Mucosa of descending colon (tissue), 3 donors: ENCODE results near the gene ZBTB26. TPM values are rescaled to one million over a fixed set of nuclear protein-coding genes. Genes with fewer than 3 reads are reported as not detected.

Experiments used
- ATAC-seq: fragments of 200-7000 bp; cut with Tn5 transposase; one replicate; pipeline ENCODE4 v1.9.1; 2020; ENCODE audit warnings: mild to moderate bottlenecking, moderate library complexity
- DNase-seq, 3 donors: peaks; one replicate each; pipeline ENCODE4 v3.0.0-alpha.2; 2020
- H3K36me3 ChIP-seq: fragments of 200-600 bp; one replicate; pipeline ENCODE4 v1.8.0; 2021; ENCODE audit warnings: low read depth, mild to moderate bottlenecking
- H3K4me1 ChIP-seq: fragments of 200-600 bp; one replicate; pipeline ENCODE4 v1.8.0; 2021; ENCODE audit warnings: low read depth, mild to moderate bottlenecking
- H3K4me3 ChIP-seq: fragments of 200-600 bp; one replicate; pipeline ENCODE4 v1.8.0; 2021; ENCODE audit warnings: mild to moderate bottlenecking
- H3K9me3 ChIP-seq: fragments of 200-600 bp; one replicate; pipeline ENCODE4 v1.8.0; 2021; ENCODE audit warnings: mild to moderate bottlenecking
- CTCF ChIP-seq: fragments of 200-600 bp; IDR thresholded peaks from one replicate; pipeline ENCODE4 v1.8.0; 2022; ENCODE audit warnings: antibody characterized with exemption, mild to moderate bottlenecking
- intact Hi-C, 2 donors: fragments of 100-400 bp; cut with DNase I in 1 of 2; cut with micrococcal nuclease in 1 of 2; formaldehyde crosslinking; loops; one replicate each; pipeline versions ENCODE4 v1.11.0 to v1.11.1; 2022; cut with DNase I, micrococcal nuclease
- total RNA-seq, 3 donors: library from RNA; stranded (reverse); fragmentation: NEBNext Ultra II Directional in 2 of 3; extraction: Animal tissue kit (Norgen Biotek cat#: 25700) in 2 of 3; gene quantifications; one replicate each; pipeline versions ENCODE4 v1.2.1 to v1.2.4, GENCODE V29; 2021 to 2023
- donor health status: DM: no; HTN: no; CAD: no; lungs with moderate emphysema.
- donor health status: DM: no; HTN: no; CAD: no.
- donor health status: DM: no; HTN: yes; CAD: no.

ZBTB26 gene
- total RNA-seq, 3 donors from 2014 or later = 5.0 to 11.2 (median 5.1) TPM

- ATAC-seq (no peak), DNase-seq (no peak)
- no peaks in the 10 kb centered on the region for H3K36me3 ChIP-seq
- TF ChIP-seq CTCF = no peak
- peaks cover 20% of the 10 kb centered on the region for H3K4me1 ChIP-seq
- no peak overlapping the region for H3K4me3 ChIP-seq
- H3K9me3 ChIP-seq = no peaks in the 10 kb centered on the region
- intact Hi-C loops = no loop called here
These were observed 8.3 kb upstream of the ZBTB26 start for GRCh38 chr9:122939601-122940000.

- Histone ChIP-seq H3K36me3 (no peaks in the 10 kb centered on the region), H3K9me3 (no peaks in the 10 kb centered on the region), H3K4me3 (no peak overlapping the region), H3K4me1 (peaks cover 19% of the 10 kb centered on the region)
- DNase-seq (no peak), ATAC-seq (no peak)
- intact Hi-C loops = no loop called here
- TF ChIP-seq CTCF = no peak
These were observed 5.6 kb upstream of the ZBTB26 start for GRCh38 chr9:122936883-122937282.

- no peak for ATAC-seq
- TF ChIP-seq CTCF = no peak
These were observed 5.2 kb upstream of the ZBTB26 start for GRCh38 chr9:122936464-122936863.

GRCh38 chr9:122930541-122931225 is 629 bp downstream of the ZBTB26 start:
- ATAC-seq = no peak
- intact Hi-C loops = no loop called here

More at GRCh38 chr9:122936464-122936863, 5.2 kb upstream of the ZBTB26 start:
- H3K36me3 ChIP-seq = no peaks in the 10 kb centered on the region
- no peak overlapping the region for H3K4me3 ChIP-seq
- no peak for DNase-seq
- H3K9me3 ChIP-seq = no peaks in the 10 kb centered on the region
- H3K4me1 ChIP-seq = peaks cover 19% of the 10 kb centered on the region
- intact Hi-C loops = no loop called here

GRCh38 chr9:122929796-122930354 is 1.4 kb downstream of the ZBTB26 start:
- Histone ChIP-seq H3K4me3 (no peak overlapping the region), H3K36me3 (no peaks in the 10 kb centered on the region), H3K9me3 (no peaks in the 10 kb centered on the region), H3K4me1 (peaks cover 22% of the 10 kb centered on the region)
- ATAC-seq (no peak), DNase-seq (no peak)
- TF ChIP-seq CTCF = no peak
- intact Hi-C loops = no loop called here

More at GRCh38 chr9:122930541-122931225, 629 bp downstream of the ZBTB26 start:
- no peak for DNase-seq
- H3K36me3 ChIP-seq = no peaks in the 10 kb centered on the region
- no peak for TF ChIP-seq CTCF
- no peaks in the 10 kb centered on the region for H3K9me3 ChIP-seq
- H3K4me1 ChIP-seq = peaks cover 22% of the 10 kb centered on the region
- H3K4me3 ChIP-seq = peak overlapping the region; percentile 47
